GM19452 (cell line): Measurements from ENCODE around the gene RPLP2.

Experiments used
- ATAC-seq: cut with Tn5 transposase; IDR thresholded peaks from one replicate; pipeline ENCODE4 v1.9.1; 2021; ENCODE audit not compliant: unreplicated experiment

RPLP2 gene

GRCh38 chr11:802693-803466, 6.9 kb upstream of the RPLP2 start:
- no peak for ATAC-seq

- no peak for ATAC-seq
These were observed 6.4 kb upstream of the RPLP2 start for GRCh38 chr11:803467-803742.

- ATAC-seq = no peak
These were observed 5.8 kb upstream of the RPLP2 start for GRCh38 chr11:803770-804598.

DNA sequence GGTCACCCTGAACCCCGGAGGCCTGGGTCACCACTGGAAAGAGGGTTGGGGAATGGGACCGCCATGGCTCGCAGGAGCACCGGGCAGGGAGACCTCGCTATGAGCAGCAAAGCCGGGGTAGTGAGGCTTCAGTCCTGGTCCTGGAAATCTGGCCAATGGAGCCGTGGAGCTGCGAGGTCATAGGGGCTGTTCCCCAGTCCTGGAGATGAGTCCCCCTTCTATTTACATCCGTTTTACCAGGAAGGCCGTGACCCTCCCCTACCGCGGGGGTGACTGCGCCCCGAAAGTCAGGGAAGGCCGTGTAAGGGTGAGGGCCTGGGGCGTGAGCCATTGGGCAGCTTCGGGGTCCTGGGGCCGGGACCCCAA, 5.2 kb upstream of the RPLP2 start:
- no peak for ATAC-seq

DNA sequence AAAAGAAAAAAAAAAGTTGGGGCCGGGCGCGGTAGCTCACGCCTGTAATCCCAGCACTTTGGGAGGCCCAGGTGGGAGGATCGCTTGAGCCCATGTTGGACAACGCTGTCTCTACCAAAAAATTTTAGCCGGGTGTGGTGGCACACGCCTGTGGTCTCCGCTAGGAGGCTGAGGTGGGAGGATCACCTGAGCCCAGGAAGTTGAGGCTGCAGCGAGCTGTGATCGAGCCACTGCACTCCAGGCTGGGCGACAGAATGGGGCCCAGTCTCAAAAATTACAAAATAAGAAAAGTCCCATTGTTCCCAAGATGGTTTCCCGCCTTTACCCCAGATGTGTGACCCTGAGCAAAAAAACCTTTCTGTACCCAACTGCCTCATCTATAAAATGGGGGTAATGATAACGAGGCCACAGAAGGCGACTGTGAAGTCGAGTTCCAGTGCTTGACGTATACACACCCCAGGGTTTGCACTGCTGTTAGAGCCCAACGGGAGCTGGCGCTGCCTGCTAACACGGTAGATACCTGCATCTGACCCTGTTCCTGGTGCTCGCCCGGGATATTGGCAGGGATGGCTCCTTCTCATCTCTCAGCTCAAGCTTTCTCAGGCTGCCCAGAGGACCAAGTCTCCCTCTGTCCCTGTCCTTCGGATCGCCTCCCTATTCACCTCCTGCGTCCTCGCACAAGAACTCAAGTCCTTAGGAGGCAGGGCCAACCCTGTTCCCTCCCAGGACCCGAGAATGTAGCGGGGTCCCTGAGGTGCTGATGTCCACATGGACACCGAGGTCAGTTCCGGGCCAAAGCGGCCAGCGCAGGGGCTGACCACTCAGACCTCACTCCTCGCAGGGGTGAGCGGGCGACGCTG, 1.1 kb upstream of the RPLP2 start:
- no peak for ATAC-seq

DNA sequence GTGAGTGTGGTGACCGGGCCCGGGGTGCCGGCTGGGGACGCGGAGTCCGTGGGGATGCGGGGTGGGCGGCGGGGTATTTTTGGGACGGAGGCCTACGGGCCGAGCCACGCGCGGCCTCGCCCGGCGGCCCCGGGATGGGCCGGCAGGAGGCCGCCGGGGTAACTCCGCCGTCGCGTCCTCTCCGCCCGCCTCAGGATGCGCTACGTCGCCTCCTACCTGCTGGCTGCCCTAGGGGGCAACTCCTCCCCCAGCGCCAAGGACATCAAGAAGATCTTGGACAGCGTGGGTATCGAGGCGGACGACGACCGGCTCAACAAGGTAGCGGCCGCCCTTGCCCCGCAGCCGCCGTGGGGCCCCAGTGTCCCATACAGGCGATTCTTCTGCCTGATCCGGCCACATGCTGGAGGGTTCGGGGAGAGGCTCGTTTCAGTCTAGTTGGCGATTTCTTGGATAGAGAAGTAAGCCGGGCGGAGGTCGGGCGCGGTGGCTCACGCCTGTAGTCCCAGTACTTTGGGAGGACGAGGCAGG, 337 bp downstream of the RPLP2 start:
- peak; percentile 9 for ATAC-seq

DNA sequence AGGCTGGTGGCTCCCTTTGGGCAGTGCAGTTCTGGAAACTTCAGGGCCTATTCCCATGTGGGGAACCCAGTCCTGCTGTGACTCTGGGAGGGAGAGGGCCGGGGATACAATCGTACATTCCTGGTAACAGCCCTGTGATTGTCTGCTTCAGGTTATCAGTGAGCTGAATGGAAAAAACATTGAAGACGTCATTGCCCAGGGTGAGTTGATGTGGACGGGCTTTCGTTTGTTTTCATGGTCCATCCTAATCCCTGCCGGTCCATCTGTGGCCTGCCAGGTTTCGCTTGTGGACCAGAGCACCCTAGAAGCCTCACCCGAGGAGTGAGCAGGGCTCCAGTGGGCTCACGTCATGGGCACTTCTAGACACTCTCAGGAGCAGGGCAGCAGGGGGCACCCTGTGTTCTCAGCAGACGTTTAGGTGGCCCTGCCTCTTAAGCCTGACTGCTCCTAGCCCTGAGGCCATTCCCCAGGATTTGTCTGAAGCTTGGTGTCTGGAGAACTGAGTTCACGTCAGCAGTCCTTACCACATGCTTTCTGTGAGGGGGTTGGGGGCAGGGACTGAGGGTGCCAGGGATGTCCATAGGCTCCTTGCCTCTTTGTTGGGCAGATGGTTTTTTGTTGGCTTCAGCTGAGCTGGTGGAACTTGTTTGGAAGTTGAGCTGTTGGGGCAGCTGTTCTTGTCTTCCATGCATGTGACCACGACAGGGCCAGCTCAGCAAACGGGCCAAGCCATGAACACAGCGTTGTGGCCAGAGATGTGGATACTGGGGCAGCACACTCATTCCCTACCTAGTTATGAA, 1.9 kb downstream of the RPLP2 start:
- ATAC-seq = no peak

- ATAC-seq = no peak
These were observed 2.6 kb downstream of the RPLP2 start for GRCh38 chr11:812390-812789.

DNA sequence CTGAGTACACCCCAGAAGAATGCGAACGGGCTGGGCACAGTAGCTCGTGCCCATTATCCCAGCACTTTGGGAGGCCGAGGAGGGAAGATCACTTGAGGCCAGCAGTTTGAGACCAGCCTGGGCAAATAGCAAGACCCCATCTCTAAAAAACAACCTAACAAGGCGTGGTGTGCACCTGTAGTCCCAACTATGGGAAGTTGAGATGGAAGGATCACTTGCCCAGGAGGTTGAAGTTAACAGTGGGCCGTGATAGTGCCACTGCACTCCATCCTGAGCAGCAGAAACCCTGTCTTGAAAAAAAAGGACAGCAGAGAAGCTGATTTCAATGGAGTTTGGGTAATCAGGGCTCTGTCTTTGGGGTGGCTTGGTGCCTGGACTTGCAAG, 3.3 kb downstream of the RPLP2 start:
- no peak for ATAC-seq

DNA sequence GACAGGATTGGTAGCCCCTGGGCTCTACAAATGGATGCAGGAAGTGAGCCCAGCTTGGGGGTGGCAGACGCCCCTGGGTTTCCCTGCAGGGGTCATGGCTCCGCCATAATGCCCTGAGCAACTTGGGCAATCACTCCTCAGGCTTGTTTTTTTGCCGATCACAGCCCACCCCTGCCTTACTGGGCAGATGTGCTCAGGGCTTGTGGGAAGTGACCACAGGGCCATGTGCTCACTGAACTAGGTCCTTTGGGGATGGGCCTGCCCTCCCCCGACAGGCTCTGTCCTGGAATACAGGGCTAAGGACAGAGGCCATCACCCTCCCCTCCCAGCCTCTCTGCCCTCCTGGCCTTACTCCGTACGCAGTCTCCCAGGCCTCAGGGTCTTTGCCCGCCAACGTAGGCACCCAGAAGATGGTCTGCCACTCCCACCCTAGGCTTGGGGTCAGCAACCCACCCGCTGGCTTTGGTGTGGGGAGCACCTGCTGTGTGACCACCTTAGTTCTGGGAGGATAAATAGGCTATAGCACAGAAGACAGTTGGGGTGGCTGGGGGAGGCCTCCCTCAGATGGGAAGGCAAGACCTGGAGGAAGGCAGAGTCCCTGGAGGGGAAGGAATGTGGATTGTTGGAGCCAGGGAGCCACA, 3.8 kb downstream of the RPLP2 start:
- ATAC-seq = no peak

DNA sequence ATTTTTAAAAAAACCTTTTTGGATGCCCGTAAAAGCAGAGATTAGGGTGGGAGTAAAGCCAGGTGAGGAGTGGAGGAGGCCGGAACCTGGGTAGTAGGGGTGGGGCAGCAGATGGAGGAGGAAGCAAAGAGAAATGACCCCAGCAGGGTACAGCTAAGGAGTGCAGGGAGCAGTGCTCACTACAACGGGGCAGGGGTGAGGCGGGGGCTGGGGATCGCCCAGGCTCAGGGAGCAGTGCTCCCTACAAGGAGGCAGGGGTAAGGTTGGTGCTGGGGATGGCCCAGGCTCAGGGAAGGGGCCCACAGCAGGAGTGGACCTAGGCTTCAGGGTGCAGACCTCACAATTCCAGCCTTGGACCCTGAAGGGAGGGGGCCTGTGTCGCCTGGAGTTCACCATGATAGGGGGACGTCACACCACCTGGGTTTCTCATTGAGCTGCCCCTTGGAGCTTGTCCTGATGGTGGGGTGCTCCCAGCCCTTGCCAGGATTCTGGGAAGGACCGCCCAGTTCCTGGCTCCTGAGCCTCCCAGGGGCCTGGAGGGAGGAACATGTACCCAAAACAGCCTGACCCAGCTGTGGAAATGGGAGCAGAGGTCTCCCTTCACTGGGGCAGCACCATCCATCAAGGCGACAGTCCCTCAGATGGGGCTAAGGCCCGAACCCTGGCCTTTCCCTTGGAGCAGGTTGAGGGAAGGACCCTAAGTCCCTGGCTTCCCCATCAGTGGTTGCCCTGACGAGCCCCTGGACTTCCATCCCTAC, 6.1 kb downstream of the RPLP2 start:
- no peak for ATAC-seq

DNA sequence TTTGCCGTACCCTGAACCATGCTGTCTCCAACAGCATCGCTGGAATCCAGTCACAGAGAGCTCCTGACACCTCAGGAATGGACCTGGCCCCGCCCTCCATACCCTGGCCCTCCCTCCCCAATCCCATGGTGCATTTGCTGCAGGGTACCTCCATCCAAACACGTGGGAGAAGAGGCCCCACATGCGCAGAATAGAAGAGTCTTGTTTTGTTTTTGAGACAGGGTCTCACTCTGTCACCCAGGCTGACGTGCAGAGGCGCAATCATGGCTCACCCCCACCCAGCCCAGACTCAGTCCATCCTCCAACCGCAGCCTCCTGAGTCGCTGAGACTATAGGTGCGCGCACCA, 6.6 kb downstream of the RPLP2 start:
- no peak for ATAC-seq

DNA sequence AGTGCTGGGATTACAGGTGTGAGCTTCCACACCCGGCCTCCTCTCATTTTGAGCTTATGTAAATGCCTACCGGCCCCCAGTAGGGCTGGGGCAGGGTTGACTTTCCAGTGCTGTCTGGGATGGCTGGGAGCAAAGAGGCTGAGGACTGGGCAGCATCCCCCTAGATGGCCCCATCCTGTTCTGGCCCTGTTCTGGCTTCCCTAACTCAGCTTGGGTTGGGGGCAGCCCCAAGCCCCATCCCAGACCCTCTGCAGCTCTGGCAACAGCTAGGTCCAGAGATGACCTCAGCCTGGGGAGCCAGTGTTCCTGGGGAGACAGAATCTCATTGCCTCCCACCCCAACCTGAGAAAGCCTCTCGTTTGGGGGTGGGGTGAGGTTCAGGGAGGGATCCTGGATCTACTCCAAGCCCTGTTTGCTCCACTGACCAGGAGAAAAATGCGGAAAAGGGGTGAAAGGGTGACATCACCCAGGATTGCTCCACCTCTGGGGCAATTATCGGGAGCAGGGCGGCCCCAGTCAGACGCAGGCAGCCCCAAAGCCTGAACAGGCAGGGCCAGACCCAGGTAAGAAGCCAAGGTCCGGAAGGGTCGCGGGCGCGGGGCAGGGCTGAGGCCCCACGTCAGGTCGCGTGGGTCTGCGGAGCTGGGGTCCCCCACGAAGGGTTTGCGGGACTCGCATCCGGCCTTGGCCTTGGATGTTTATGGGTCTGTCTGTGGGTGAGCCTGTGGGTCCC, 8.8 kb downstream of the RPLP2 start, which contains the start of gene PNPLA2:
TSS of gene PNPLA2 (plus strand) at position 519 of the 733 bp plus-strand sequence. CDS start 805 bp downstream, outside the sequence.
- no peak for ATAC-seq

DNA sequence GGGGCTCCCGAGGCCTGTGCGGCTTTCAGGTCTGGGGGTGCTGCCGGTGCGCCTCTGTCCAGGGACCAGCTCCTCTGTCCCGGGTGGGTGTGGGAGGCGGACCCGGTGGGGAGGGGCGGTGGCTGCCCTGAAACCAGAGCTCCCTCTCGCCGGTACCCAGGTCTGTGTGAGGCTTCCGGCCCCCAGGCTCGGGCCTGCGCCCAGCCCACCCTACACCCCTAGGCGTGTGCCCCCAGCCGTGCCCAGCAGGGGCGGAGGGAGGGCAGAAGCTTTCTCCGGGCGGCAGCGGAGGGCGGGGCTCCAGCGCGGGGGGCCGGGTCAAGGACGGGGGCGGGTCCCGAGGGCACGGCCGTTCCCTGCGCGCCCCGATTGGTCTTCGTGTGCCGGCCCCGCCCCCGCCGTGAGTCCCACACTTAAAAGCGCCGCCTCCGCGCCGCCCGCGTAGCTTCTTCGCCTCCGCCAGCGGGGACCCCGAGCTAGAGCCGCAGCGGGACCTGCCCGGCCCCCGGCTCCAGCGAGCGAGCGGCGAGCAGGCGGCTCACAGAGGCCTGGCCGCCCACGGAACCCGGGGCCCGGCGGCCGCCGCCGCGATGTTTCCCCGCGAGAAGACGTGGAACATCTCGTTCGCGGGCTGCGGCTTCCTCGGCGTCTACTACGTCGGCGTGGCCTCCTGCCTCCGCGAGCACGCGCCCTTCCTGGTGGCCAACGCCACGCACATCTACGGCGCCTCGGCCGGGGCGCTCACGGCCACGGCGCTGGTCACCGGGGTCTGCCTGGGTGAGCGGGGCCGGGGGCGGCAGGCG, 9.6 kb downstream of the RPLP2 start:
- ATAC-seq = peak; percentile 58

DNA sequence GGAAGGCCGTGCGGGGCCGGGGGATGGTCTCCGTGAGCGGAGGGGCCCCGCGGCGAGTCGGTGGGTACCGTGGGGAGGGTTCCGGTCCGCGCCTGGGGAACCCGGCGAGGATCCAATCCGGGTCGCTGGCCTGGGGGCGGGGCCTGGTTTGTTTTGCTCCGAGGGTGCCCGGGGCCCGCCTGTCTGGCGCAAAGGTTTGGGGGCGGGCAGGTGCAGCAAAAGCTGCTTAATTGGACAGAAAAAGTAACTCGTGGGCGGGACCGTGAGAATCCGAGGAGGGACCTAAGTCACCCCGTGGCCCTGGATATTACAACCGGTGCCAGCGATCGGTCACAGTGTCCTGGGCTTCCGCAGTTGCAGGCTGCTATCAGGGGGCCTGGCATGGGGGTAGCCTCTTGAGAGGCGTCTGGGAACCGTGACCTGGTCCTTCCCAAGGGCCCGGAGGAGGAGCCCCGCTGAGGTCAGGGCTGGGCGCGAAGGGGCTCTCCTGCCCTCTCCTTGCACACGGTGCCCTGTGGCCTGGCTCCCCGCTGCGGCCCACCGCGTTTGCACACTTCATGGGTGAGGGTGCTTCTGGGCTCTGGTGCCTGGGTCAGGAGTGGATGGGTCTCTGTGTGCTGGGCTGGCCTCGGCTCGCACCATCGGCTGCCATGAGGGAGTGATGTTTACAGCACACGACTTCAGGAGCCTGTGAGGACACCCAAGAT, 10.3 kb downstream of the RPLP2 start:
- ATAC-seq = peak; percentile 55

DNA sequence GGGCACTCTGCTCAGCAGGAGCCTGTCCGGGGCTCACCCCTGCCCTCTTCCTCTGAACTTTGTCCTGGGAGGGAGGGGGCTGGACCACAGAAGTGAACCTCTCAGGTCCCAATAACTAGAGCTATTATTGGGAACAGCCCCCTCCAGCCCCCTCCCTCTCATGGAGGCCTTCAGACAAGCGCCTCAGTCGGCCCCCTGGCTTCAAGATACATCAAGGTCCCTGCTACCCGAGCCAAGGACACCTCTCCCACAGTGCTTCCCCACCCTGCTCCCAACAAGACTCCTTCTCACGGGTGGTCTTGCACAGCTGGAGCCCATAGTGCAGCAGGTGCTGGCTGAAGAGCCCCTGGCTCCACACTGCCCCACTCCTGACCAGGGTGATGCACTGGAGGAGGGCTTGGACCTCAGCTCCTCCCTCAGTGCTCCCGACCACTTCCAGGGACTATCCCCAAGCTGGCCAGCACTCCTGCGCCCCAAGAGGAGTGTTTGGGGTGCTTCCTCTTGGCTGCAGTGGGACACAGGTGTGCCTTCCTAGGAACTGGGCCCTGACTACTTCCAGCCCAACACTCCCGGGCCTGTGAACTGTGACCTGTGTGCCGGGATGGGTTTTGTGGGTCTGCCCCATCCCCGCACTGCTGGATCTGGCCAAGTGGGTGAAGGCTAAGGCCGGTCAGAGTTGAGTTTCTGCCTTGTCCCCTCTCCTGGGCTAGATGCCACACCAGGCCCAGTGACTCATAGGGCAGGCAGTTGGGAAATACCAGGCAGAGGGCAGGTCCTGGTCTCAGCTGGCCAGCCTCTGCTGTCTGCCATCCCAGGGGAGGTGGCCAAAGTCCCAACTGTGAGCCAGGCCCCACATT, 11.1 kb downstream of the RPLP2 start:
- no peak for ATAC-seq
